Esophagus muscularis mucosa (tissue), 3 donors: Measurements from ENCODE around the gene CAMKK2.

Source experiments
- CTCF ChIP-seq, 3 experiments: fragments of 200-600 bp in 2 of 3; fragments of 450-650 bp in 1 of 3; sonication (generic) in 2 of 3; IDR thresholded peaks; one replicate each; pipeline ENCODE4 v1.5.1; 2017 to 2019; ENCODE audit warnings: antibody characterized with exemption in 3 of 3, mild to moderate bottlenecking in 2 of 3, moderate library complexity in 1 of 3
- POLR2A ChIP-seq: fragments of 450-650 bp; IDR thresholded peaks from one replicate; pipeline ENCODE4 v1.6.1; 2017; ENCODE audit warnings: antibody characterized with exemption, moderate library complexity, mild to moderate bottlenecking, low read depth

DNA sequence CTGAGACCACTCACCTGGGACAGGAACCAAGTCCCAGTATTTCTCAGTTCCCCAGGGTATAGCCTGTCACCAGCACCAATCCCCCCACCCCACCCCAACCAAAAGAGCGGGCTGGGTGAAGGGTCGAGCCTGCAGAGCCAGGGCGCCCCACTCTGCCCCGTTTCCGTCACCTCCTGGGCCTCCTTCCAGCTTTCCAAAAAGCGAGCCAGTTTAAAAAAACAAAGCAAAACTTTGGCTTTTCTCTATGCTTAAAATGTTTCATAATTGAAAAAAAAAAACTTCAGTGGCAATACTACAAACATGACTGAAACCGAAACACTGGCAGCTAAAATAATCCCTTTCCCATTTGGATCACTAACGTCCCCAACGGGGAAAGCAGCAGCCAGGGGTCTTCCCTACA, 7.5 kb downstream of the CAMKK2 start:
- TF ChIP-seq CTCF (IDR thresholded peaks at IDR 0.05) (no peak), POLR2A (no peak)
